Measurements from ENCODE around the gene UBE2N. TPM values are rescaled to one million over a fixed set of nuclear protein-coding genes. Genes with fewer than 3 reads are reported as not detected.
A peak's percentile ranks its signal among the peaks of the same experiment; 100 is the strongest.
"Not testable (repeated sequence)": the region's sequence is repeated elsewhere in the genome, so short reads cannot be mapped to it uniquely, and the experiment has no call there.

Gene UBE2N
- total and polyA plus RNA-seq, 4 experiments from 2014 or later: 71.2 to 227 (median 136) TPM

DNA sequence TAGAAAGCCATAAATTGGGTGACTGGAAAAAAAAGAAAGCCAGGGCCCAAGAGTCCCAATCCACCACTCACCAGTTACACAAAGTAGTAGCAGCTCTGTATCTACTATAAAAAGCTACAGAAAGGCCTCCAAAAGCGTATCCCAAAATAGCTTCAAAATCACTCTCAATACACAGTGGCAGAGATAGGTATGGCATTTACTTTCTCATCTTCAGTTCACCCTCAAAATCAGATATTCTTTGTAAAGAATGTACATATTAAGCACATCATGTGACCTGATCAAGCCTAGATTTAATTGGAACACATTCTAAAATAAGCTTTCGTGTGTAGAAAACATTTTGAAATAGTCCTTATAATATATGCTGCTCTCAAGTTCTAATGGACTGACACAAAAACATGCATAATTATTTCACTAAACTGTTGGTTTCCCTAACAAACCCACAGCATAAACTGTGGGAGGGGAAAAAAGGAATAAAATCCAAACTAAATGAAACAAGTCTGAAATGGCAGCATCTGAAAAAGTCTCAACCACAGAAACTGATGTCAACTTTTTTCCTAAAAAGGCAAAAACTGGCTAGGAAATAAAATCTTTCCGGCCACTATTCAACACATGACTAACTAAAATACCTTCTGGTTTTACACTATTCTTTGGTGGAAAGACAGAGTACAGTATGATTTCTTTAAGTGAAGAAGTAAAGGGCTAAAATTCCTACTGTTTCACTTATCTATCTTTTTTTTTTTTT is 25.9 kb downstream of the UBE2N start:
- ChIA-PET POLR2A (ENCODE audit: partially characterized antibody) (interaction anchor here (1.3 kb wide), 1 partner anchor 10 kb away, joined by 4 read pairs; no protein-coding TSS in a partner anchor), CTCF (ENCODE audit: partially characterized antibody) (interaction anchor here (1.1 to 2.1 kb wide), 5 partner anchors 10 to 686 kb away, joined by 3 to 7 read pairs (median 3); no protein-coding TSS in a partner anchor)
- Histone ChIP-seq H3K4me3 (ENCODE audit: low read length in 2 of 2) (no peak overlapping the region), H3K9me3 (ENCODE audit: control insufficient read depth in 1 of 2, low read length in 2 of 2) (no peaks in the 10 kb centered on the region), H3K27me3 (ENCODE audit: insufficient read depth, low read length) (no peaks in the 10 kb centered on the region), H3K4me1 (ENCODE audit: insufficient read depth, low read length) (peaks cover 74% of the 10 kb centered on the region), H3K27ac (ENCODE audit: low read depth, low read length) (no peak overlapping the region), H3K36me3 (ENCODE audit: insufficient read depth, low read length) (peaks cover 2% of the 10 kb centered on the region)
- peaks cover 62 to 91% (median 76%) of the 10 kb centered on the region in 4 donors for H3K4me1 Mint-ChIP-seq
- peaks cover 8 to 10% of the 10 kb centered on the region in 2 donors for H3K36me3 Mint-ChIP-seq
- no peak for DNase-seq
- H3K9me3 Mint-ChIP-seq: no peaks in the 10 kb centered on the region
- peak overlapping the region in 6 of 7 donors; percentile 32 to 90 (median 52) for H3K27ac Mint-ChIP-seq
- H3K27me3 Mint-ChIP-seq: no peaks in the 10 kb centered on the region
- intact Hi-C loops (cut with micrococcal nuclease): no loop called here
- peak overlapping the region in 6 of 8 donors; percentile 45 to 66 (median 55) for H3K4me3 Mint-ChIP-seq

DNA sequence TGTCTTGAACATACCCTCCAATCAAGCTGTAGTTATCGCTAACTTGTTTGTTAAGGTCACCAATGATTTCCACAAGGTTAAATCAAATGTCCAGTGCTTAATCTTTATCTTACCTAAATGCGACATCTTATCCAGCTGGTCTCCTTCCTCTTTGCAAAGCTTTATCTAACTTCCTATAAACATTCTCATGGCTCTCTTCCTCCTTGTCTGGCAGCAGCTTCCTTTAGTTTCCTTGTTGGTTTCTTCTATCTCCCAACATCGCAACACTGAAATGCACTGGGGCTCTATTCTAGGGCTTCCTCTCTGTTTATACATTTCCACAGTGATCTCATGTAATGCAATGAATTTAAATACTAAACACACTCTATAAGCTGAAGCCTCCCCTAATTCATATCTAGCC is 28.7 kb downstream of the UBE2N start:
- H3K9me3 ChIP-seq (ENCODE audit: control insufficient read depth in 1 of 2, low read length in 2 of 2): no peaks in the 10 kb centered on the region
- peak overlapping the region in 1 of 8 donors; percentile 9 for H3K4me3 Mint-ChIP-seq
- no peaks in the 10 kb centered on the region for H3K27me3 Mint-ChIP-seq
- H3K27ac ChIP-seq (ENCODE audit: low read depth, low read length): no peak overlapping the region
- peaks cover 15 to 33% of the 10 kb centered on the region in 2 donors for H3K36me3 Mint-ChIP-seq
- H3K27ac Mint-ChIP-seq: peak overlapping the region; percentile 12 to 83 (median 45)
- peaks cover 13% of the 10 kb centered on the region for H3K36me3 ChIP-seq (ENCODE audit: insufficient read depth, low read length)
- no peaks in the 10 kb centered on the region for H3K27me3 ChIP-seq (ENCODE audit: insufficient read depth, low read length)
- DNase-seq: no peak
- peaks cover 53% of the 10 kb centered on the region for H3K4me1 ChIP-seq (ENCODE audit: insufficient read depth, low read length)
- ChIA-PET POLR2A (ENCODE audit: partially characterized antibody) (no interaction called here), CTCF (ENCODE audit: partially characterized antibody) (interaction anchor here (1.0 to 2.9 kb wide), 4 partner anchors 10 to 315 kb away, joined by 3 to 12 read pairs (median 4); no protein-coding TSS in a partner anchor)
- peaks cover 52 to 71% (median 62%) of the 10 kb centered on the region in 4 donors for H3K4me1 Mint-ChIP-seq
- intact Hi-C loops (cut with micrococcal nuclease): no loop called here
- H3K4me3 ChIP-seq (ENCODE audit: low read length in 2 of 2): no peak overlapping the region
- no peaks in the 10 kb centered on the region for H3K9me3 Mint-ChIP-seq

GRCh38 chr12:93412396-93412795 is 29.4 kb downstream of the UBE2N start:
- H3K27me3 ChIP-seq (ENCODE audit: insufficient read depth, low read length); POLR2A ChIA-PET (ENCODE audit: partially characterized antibody); intact Hi-C loops (cut with micrococcal nuclease); H3K4me3 ChIP-seq (ENCODE audit: low read length in 2 of 2); H3K27ac ChIP-seq (ENCODE audit: low read depth, low read length); DNase-seq; H3K27me3 Mint-ChIP-seq; H3K9me3 Mint-ChIP-seq; H3K9me3 ChIP-seq (ENCODE audit: control insufficient read depth in 1 of 2, low read length in 2 of 2): not testable (repeated sequence)
- H3K4me1 Mint-ChIP-seq: peaks cover 52 to 68% (median 59%) of the 10 kb centered on the region in 4 donors
- CTCF ChIA-PET (ENCODE audit: partially characterized antibody): interaction anchor here (1.0 to 2.9 kb wide), 2 partner anchors 10 to 14 kb away, joined by 3 to 12 read pairs; no protein-coding TSS in a partner anchor
- Histone ChIP-seq H3K4me1 (ENCODE audit: insufficient read depth, low read length) (peaks cover 51% of the 10 kb centered on the region), H3K36me3 (ENCODE audit: insufficient read depth, low read length) (peaks cover 20% of the 10 kb centered on the region)
- H3K36me3 Mint-ChIP-seq: peaks cover 20 to 39% of the 10 kb centered on the region in 2 donors
- H3K27ac Mint-ChIP-seq: peak overlapping the region; percentile 33 to 92 (median 59)
- H3K4me3 Mint-ChIP-seq: peak overlapping the region in 1 of 8 donors; percentile 29

GRCh38 chr12:93411060-93411459 is 30.7 kb downstream of the UBE2N start:
- H3K36me3 Mint-ChIP-seq: peaks cover 24 to 47% of the 10 kb centered on the region in 2 donors
- intact Hi-C loops (cut with micrococcal nuclease); DNase-seq; H3K27me3 ChIP-seq (ENCODE audit: insufficient read depth, low read length); H3K4me3 ChIP-seq (ENCODE audit: low read length in 2 of 2); H3K9me3 ChIP-seq (ENCODE audit: control insufficient read depth in 1 of 2, low read length in 2 of 2); H3K27ac ChIP-seq (ENCODE audit: low read depth, low read length); H3K9me3 Mint-ChIP-seq; H3K27me3 Mint-ChIP-seq: not testable (repeated sequence)
- H3K4me3 Mint-ChIP-seq: peak overlapping the region in 3 of 8 donors; percentile 7 to 40 (median 21)
- POLR2A ChIA-PET (ENCODE audit: partially characterized antibody): interaction anchor here (1.1 kb wide), 1 partner anchor 25 kb away, joined by 3 read pairs; no protein-coding TSS in a partner anchor
- CTCF ChIA-PET (ENCODE audit: partially characterized antibody): interaction anchor here (0.6 to 4.3 kb wide), 7 partner anchors 10 to 690 kb away, joined by 3 to 42 read pairs (median 4); no protein-coding TSS in a partner anchor
- H3K36me3 ChIP-seq (ENCODE audit: insufficient read depth, low read length): peaks cover 22% of the 10 kb centered on the region
- H3K4me1 ChIP-seq (ENCODE audit: insufficient read depth, low read length): peaks cover 38% of the 10 kb centered on the region
- peak overlapping the region; percentile 26 to 85 (median 73) for H3K27ac Mint-ChIP-seq
- peaks cover 43 to 55% (median 48%) of the 10 kb centered on the region in 4 donors for H3K4me1 Mint-ChIP-seq

GRCh38 chr12:93409343-93410187 is 32.2 kb downstream of the UBE2N start:
- peaks cover 24 to 47% of the 10 kb centered on the region in 2 donors for H3K36me3 Mint-ChIP-seq
- peaks cover 22% of the 10 kb centered on the region for H3K36me3 ChIP-seq (ENCODE audit: insufficient read depth, low read length)
- POLR2A ChIA-PET (ENCODE audit: partially characterized antibody): not testable (repeated sequence)

GRCh38 chr12:93408813-93409212 is 32.9 kb downstream of the UBE2N start:
- Mint-ChIP-seq H3K9me3 (no peaks in the 10 kb centered on the region), H3K27me3 (no peaks in the 10 kb centered on the region), H3K27ac (peak overlapping the region in 6 of 7 donors; percentile 7 to 65 (median 36)), H3K4me1 (peaks cover 28 to 35% (median 31%) of the 10 kb centered on the region in 4 donors), H3K4me3 (no peak overlapping the region), H3K36me3 (peaks cover 21 to 50% of the 10 kb centered on the region in 2 donors)
- Histone ChIP-seq H3K9me3 (ENCODE audit: control insufficient read depth in 1 of 2, low read length in 2 of 2) (no peaks in the 10 kb centered on the region), H3K27me3 (ENCODE audit: insufficient read depth, low read length) (no peaks in the 10 kb centered on the region), H3K4me3 (ENCODE audit: low read length in 2 of 2) (no peak overlapping the region), H3K4me1 (ENCODE audit: insufficient read depth, low read length) (peaks cover 27% of the 10 kb centered on the region), H3K27ac (ENCODE audit: low read depth, low read length) (no peak overlapping the region), H3K36me3 (ENCODE audit: insufficient read depth, low read length) (peaks cover 22% of the 10 kb centered on the region)
- DNase-seq: no peak
- CTCF ChIA-PET (ENCODE audit: partially characterized antibody): interaction anchor here (0.5 to 4.3 kb wide), 3 partner anchors 11 to 473 kb away, joined by 3 to 42 read pairs (median 19); no protein-coding TSS in a partner anchor
- POLR2A ChIA-PET (ENCODE audit: partially characterized antibody): no interaction called here
- intact Hi-C loops (cut with micrococcal nuclease): no loop called here

More at GRCh38 chr12:93409343-93410187, 32.2 kb downstream of the UBE2N start:
- H3K27me3 ChIP-seq (ENCODE audit: insufficient read depth, low read length); H3K9me3 ChIP-seq (ENCODE audit: control insufficient read depth in 1 of 2, low read length in 2 of 2); DNase-seq; H3K4me3 Mint-ChIP-seq; H3K9me3 Mint-ChIP-seq; intact Hi-C loops (cut with micrococcal nuclease); H3K27me3 Mint-ChIP-seq; H3K4me3 ChIP-seq (ENCODE audit: low read length in 2 of 2); H3K27ac ChIP-seq (ENCODE audit: low read depth, low read length): not testable (repeated sequence)
- CTCF ChIA-PET (ENCODE audit: partially characterized antibody): interaction anchor here (0.5 to 4.3 kb wide), 5 partner anchors 12 to 422 kb away, joined by 3 to 42 read pairs (median 11); no protein-coding TSS in a partner anchor
- H3K4me1 ChIP-seq (ENCODE audit: insufficient read depth, low read length): peaks cover 27% of the 10 kb centered on the region
- H3K4me1 Mint-ChIP-seq: peaks cover 31 to 40% (median 35%) of the 10 kb centered on the region in 4 donors
- peak overlapping the region in 4 of 7 donors; percentile 20 to 32 (median 24) for H3K27ac Mint-ChIP-seq

All from CD4-positive, alpha-beta memory T cell (primary cell).